ENCODE results near the gene MYOM3. TPM values are rescaled to one million over a fixed set of nuclear protein-coding genes. Genes with fewer than 3 reads are reported as not detected.
A peak's percentile ranks its signal among the peaks of the same experiment; 100 is the strongest.

The MYOM3 gene
- total and polyA plus RNA-seq, 2 of the 13 experiments (the other 11 are each of a cell fraction or from before 2014, with no cell fraction given): 5.8 to 15.3 TPM

- no peak for TF ChIP-seq ZBTB21 (CRISPR knock-in tag; IDR thresholded peaks at IDR 0.05)
- TF ChIP-seq ZBTB38 (CRISPR knock-in tag; IDR thresholded peaks at IDR 0.05): peak; percentile 31; the same call in 1 of the 2 replicates
- TF ChIP-seq TGIF2 (CRISPR knock-in tag; IDR thresholded peaks at IDR 0.05): 0 out of 2 replicates have a peak, but pooled peaks have one; percentile 15
- peak; percentile 80; the same call in 1 of the 2 replicates for TF ChIP-seq PRDM10 (CRISPR knock-in tag; IDR thresholded peaks at IDR 0.05; ENCODE audit: low read depth)
- TF ChIP-seq CBX1 (IDR thresholded peaks at IDR 0.05; ENCODE audit: low read depth): peak; percentile 59
- TF ChIP-seq ZFY (CRISPR knock-in tag; IDR thresholded peaks at IDR 0.05): peak; percentile 11
- TF ChIP-seq ZNF143 (CRISPR knock-in tag; IDR thresholded peaks at IDR 0.05): 0 out of 2 replicates have a peak, but pooled peaks have one; percentile 34
- TF ChIP-seq ISL2 (CRISPR knock-in tag; IDR thresholded peaks at IDR 0.05): peak; percentile 95
- no peak for TF ChIP-seq SMARCE1 (IDR thresholded peaks at IDR 0.05; ENCODE audit: borderline replicate concordance)
- no peak for TF ChIP-seq ZMAT5 (CRISPR knock-in tag; IDR thresholded peaks at IDR 0.05; ENCODE audit: borderline replicate concordance, low read depth)
- 0 out of 2 replicates have a peak, but pooled peaks have one; percentile 45 for TF ChIP-seq PBX2 (CRISPR knock-in tag; IDR thresholded peaks at IDR 0.05)
- TF ChIP-seq SP2 (CRISPR knock-in tag; IDR thresholded peaks at IDR 0.05): 0 out of 2 replicates have a peak, but pooled peaks have one; percentile 23
- TF ChIP-seq FIP1L1 (IDR thresholded peaks at IDR 0.05; ENCODE audit: borderline replicate concordance, insufficient read depth, low read depth, low read length): no peak
- no peak for TF ChIP-seq SRSF1 (optimal IDR thresholded peaks at IDR 0.05; ENCODE audit: low read depth, low read length)
- no peak for TF ChIP-seq NONO (IDR thresholded peaks at IDR 0.05)
- TF ChIP-seq NONO (CRISPR knock-in tag; conservative IDR thresholded peaks at IDR 0.05): peak; percentile 68
- TF ChIP-seq PHF5A (CRISPR knock-in tag; IDR thresholded peaks at IDR 0.05; ENCODE audit: low read depth, unreplicated experiment): peak; percentile 84
- peak; percentile 90 for TF ChIP-seq TFAP4 (IDR thresholded peaks at IDR 0.05; ENCODE audit: borderline replicate concordance, low read depth)
- TF ChIP-seq GZF1 (CRISPR knock-in tag; IDR thresholded peaks at IDR 0.05): no peak
- TF ChIP-seq ZNF333 (CRISPR knock-in tag; IDR thresholded peaks at IDR 0.05; ENCODE audit: borderline replicate concordance): no peak
- TF ChIP-seq AHR (CRISPR knock-in tag; IDR thresholded peaks at IDR 0.05): peak; percentile 56; the same call in 1 of the 2 replicates
Measured at GRCh38 chr1:24021403-24022266, 90.3 kb downstream of the MYOM3 start (continued).

Data from HepG2 (cell line).